Psoas muscle (tissue), 8 donors: ENCODE data around the gene ASTN1. TPM values are rescaled to one million over a fixed set of nuclear protein-coding genes. Genes with fewer than 3 reads are reported as not detected.

Source experiments
- ATAC-seq, 4 donors: fragments of 200-7000 bp; cut with Tn5 transposase; one replicate each; pipeline ENCODE4 v1.9.1; 2020; ENCODE audit warnings: moderate library complexity in 3 of 4, mild to moderate bottlenecking in 2 of 4
- DNase-seq, 2 donors: peaks; one replicate each; pipeline ENCODE4 v3.0.0-alpha.2; 2020
- H3K27ac ChIP-seq: fragments of 200-600 bp; one replicate; pipeline ENCODE4 v1.8.0; 2022
- H3K27me3 ChIP-seq, 3 donors: fragments of 200-600 bp in 1 of 3; one replicate each; pipeline versions ENCODE4 v1.6.1 to v1.8.0; 2013 to 2022; ENCODE audit warnings: low read length in 2 of 3, mild to moderate bottlenecking in 2 of 3, moderate library complexity in 1 of 3; ENCODE audit not compliant: insufficient read depth in 3 of 3
- H3K36me3 ChIP-seq, 2 donors: fragments of 200-600 bp in 1 of 2; one replicate each; pipeline versions ENCODE4 v1.6.1 to v1.8.0; 2013 to 2022; ENCODE audit warnings: low read depth in 1 of 2, mild to moderate bottlenecking in 1 of 2, moderate library complexity in 1 of 2; ENCODE audit not compliant: insufficient read depth in 1 of 2
- H3K4me1 ChIP-seq: fragments of 200-600 bp; one replicate; pipeline ENCODE4 v1.8.0; 2022
- H3K4me3 ChIP-seq: fragments of 200-600 bp; one replicate; pipeline ENCODE4 v1.8.0; 2022; ENCODE audit warnings: mild to moderate bottlenecking
- H3K9me3 ChIP-seq: fragments of 200-600 bp; one replicate; pipeline ENCODE4 v1.8.0; 2022
- WGBS, 3 donors: extraction: QIAGEN DNeasy Blood & Tissue Kit; methylation state at CpG; one replicate each; pipeline versions ENCODE4 v1.1.6 to v1.1.7; 2013; 5-methylcytosine and 5-hydroxymethylcytosine counted together
- intact Hi-C, 2 donors: fragments of 100-400 bp; cut with DNase I; formaldehyde crosslinking; loops; one replicate each; pipeline versions ENCODE4 v1.11.0 to v1.14.2; 2022
- polyA plus RNA-seq, 3 donors: library from polyadenylated mRNA; stranded (reverse); fragments of 200-250 nt; gene quantifications; one replicate each; pipeline ENCODE4 v1.2.3, GENCODE V29; 2013
- total RNA-seq, 4 donors: library from RNA; stranded (reverse); fragmentation: NEBNext Ultra II Directional in 2 of 4; extraction: Animal tissue kit (Norgen Biotek cat#: 25700) in 2 of 4; gene quantifications; one replicate each; pipeline versions ENCODE4 v1.2.1 to v1.2.4, GENCODE V29; 2021 to 2023
- TF ChIP-seq, protein P1 (sequence below): fragments of 200-600 bp; IDR thresholded peaks from one replicate; pipeline ENCODE4 v1.8.0; 2022; ENCODE audit warnings: antibody characterized with exemption
- donor health status: healthy with polysubstance abuse.
- donor health status: DM: no; HTN: no; CAD: no; lungs with moderate emphysema.
- donor health status: Bipolar disorder and iron deficiency.
- donor health status: healthy.
- donor health status: DM: yes; HTN: yes; CAD: no.
- donor health status: DM: no; HTN: no; CAD: no.
- donor health status: DM: no; HTN: no; CAD: no.
- donor health status: DM: yes; HTN: yes; CAD: no.

Gene ASTN1
- total and polyA plus RNA-seq, 7 donors, result 0.03 to 0.51 (median 0.11) TPM; not detected in 1

DNA sequence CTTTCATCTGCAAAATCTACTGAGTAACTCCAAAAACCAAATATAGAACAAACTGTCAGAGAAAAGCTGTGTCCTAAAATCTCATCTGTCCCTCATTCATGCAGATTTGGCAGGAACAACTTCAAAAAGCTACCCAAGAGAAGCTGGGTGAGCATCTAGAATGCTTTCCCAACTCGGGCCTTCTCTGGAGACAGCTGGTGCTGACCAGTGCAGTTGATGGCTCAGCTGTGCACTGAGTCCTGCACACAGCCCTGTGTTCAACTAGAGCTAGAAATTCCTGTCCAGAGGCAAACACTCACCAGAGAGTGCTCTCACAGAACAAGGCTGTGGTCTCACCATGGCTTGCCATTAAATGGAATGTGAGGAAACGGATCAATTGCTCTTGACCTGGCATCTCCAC lies 202.8 kb downstream of the ASTN1 start:
- 53 to 67% (median 63%) methylated on average over 2 of the region's 2 CpGs for WGBS, 3 donors
- Histone ChIP-seq H3K9me3 (no peaks in the 10 kb centered on the region), H3K36me3 (no peaks in the 10 kb centered on the region), H3K27ac (no peak overlapping the region), H3K4me1 (no peaks in the 10 kb centered on the region), H3K27me3 (no peaks in the 10 kb centered on the region), H3K4me3 (no peak overlapping the region)
- TF ChIP-seq, protein P1, sequence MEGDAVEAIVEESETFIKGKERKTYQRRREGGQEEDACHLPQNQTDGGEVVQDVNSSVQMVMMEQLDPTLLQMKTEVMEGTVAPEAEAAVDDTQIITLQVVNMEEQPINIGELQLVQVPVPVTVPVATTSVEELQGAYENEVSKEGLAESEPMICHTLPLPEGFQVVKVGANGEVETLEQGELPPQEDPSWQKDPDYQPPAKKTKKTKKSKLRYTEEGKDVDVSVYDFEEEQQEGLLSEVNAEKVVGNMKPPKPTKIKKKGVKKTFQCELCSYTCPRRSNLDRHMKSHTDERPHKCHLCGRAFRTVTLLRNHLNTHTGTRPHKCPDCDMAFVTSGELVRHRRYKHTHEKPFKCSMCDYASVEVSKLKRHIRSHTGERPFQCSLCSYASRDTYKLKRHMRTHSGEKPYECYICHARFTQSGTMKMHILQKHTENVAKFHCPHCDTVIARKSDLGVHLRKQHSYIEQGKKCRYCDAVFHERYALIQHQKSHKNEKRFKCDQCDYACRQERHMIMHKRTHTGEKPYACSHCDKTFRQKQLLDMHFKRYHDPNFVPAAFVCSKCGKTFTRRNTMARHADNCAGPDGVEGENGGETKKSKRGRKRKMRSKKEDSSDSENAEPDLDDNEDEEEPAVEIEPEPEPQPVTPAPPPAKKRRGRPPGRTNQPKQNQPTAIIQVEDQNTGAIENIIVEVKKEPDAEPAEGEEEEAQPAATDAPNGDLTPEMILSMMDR, result no peak
- ATAC-seq (no peak), DNase-seq (no peak)
- intact Hi-C loops, result no loop called here

DNA sequence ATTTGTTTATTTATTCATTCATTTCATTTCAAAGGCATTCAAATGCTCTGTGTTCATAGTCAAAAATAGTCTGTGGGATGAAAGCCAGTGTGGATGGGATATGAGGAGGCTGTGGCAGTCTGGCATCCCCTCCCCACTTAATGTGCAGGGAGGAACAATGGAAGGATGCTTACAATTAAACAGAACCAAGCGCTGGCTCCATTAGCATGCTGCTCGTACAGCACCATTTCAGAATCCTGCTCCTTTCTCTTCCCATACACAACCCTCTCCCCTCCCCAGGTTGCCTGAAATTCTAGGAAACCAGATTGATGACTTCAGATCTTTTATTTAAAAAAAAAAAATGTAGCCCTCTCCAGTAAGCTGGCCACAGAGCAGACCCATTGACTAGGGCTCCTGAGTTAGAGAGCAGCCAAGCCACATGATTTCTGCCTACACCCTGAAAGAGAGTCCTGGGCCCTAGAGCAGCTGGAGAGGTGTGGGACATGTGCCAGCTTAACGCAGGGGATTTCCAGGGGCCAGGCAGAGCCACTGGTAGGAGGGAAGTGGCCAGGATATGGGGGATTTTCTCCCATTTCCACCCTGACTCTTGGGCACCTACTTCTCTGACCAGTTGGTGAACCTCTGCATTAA lies 205.2 kb downstream of the ASTN1 start:
- TF ChIP-seq, protein P1, result no peak
- intact Hi-C loops, result no loop called here
- ATAC-seq (no peak), DNase-seq (no peak)
- no peaks in the 10 kb centered on the region for H3K36me3 ChIP-seq
- H3K27me3 ChIP-seq, result no peaks in the 10 kb centered on the region
- H3K4me1 ChIP-seq, result no peaks in the 10 kb centered on the region
- 44 to 53% (median 52%) methylated on average over 3 of the region's 3 CpGs for WGBS, 3 donors
- no peaks in the 10 kb centered on the region for H3K9me3 ChIP-seq
- no peak overlapping the region for H3K4me3 ChIP-seq
- H3K27ac ChIP-seq, result no peak overlapping the region

DNA sequence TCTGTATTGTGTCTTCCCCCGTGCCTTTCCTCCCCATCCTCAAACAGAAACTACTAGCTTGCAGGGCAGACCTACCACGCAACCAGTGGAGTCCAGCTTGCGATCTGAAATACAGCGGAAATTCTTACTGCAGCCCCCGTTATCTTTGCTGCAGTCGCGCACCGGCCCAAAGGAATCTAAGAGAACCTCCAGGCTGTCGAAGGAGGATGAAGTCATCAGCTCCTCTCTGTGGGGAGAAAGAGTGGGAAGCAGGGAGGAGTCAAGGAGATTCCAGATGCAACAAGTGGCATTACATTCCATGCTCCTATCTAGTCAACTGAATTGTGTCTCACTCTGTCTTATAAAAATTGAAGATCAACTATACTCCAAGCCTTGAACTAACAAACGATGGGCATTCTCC lies 206.9 kb downstream of the ASTN1 start:
- H3K27me3 ChIP-seq, result no peaks in the 10 kb centered on the region
- TF ChIP-seq, protein P1, result no peak
- DNase-seq, result no peak
- no peaks in the 10 kb centered on the region for H3K36me3 ChIP-seq
- ATAC-seq, result no peak
- intact Hi-C loops, result no loop called here
- no peaks in the 10 kb centered on the region for H3K9me3 ChIP-seq
- no peaks in the 10 kb centered on the region for H3K4me1 ChIP-seq
- H3K4me3 ChIP-seq, result no peak overlapping the region
- WGBS, 3 donors, result 84 to 90% (median 85%) methylated on average over 10 of the region's 10 CpGs
- H3K27ac ChIP-seq, result no peak overlapping the region

DNA sequence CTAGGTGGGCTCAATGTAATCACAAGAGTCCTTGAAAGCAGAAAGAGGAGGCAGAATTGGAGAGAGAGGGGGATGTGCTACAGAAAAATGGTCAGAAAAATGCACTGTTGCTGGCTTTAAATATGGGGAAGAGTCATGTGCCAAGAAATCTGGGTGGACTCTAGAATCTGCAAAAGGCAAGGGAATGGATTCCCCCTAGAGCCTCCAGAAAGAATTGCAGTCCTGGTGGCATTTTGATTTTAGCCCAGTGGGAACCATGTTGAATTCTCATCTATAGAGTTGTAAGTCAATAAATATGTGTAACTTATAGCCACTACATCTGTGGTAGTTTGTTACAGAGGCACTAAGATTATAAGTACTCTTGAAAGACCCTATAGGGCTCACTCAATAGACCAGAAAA lies 210.3 kb downstream of the ASTN1 start:
- TF ChIP-seq, protein P1, result no peak
- H3K36me3 ChIP-seq, result no peaks in the 10 kb centered on the region
- H3K27ac ChIP-seq, result no peak overlapping the region
- intact Hi-C loops, result loop anchor here in 1 of 2 donors (5.0 kb wide), 1 partner anchor 228 kb away; no protein-coding TSS in a partner anchor
- no peak for ATAC-seq
- H3K4me1 ChIP-seq, result no peaks in the 10 kb centered on the region
- H3K9me3 ChIP-seq, result no peaks in the 10 kb centered on the region
- DNase-seq, result no peak
- H3K27me3 ChIP-seq, result no peaks in the 10 kb centered on the region
- H3K4me3 ChIP-seq, result no peak overlapping the region

DNA sequence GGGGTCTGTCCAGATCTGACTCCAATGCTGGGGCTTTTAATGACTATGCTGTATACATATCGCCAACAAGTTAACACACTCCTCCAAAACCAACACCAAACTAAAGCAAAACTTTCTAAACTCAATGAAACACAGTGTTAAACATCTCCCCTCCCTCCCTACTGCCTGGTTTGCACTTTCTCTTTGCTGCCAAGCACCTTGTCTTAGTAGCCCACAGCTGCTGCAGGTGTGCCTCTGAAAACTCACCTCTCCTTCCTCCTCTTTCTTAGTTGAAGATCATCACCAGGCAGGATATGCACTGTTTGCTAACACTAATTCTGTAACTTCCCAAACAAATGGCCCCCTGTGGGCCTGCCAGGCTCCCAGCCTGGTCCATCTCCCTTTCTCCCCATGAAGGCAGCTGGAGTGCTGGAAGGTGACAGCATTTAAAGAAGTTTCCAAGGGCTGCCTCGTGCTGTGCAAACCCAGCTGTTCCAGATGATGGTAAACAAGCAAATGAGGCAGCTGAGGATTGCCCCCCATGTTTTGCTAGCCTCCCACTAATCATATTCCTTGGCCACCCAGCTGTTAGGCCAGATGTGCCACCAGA lies 213.7 kb downstream of the ASTN1 start:
- TF ChIP-seq, protein P1, result no peak
- Histone ChIP-seq H3K4me3 (no peak overlapping the region), H3K27ac (no peak overlapping the region), H3K9me3 (no peaks in the 10 kb centered on the region), H3K36me3 (no peaks in the 10 kb centered on the region), H3K4me1 (no peaks in the 10 kb centered on the region), H3K27me3 (no peaks in the 10 kb centered on the region)
- ATAC-seq, result no peak
- WGBS, 3 donors, result 47 to 58% (median 48%) methylated on average over 2 of the region's 2 CpGs
- DNase-seq, result no peak
- intact Hi-C loops, result loop anchor here in 1 of 2 donors (5.0 kb wide), 1 partner anchor 231 kb away; no protein-coding TSS in a partner anchor
